Gastroesophageal sphincter (tissue), 3 donors: ENCODE measurements around the gene ANKS6.

Experiments
- CTCF ChIP-seq, 4 experiments: fragments of 200-600 bp in 2 of 4; fragments of 450-650 bp in 2 of 4; sonication (generic) in 1 of 4; IDR thresholded peaks; one replicate each; pipeline ENCODE4 v1.5.1; 2017 to 2019; ENCODE audit warnings: antibody characterized with exemption in 4 of 4, mild to moderate bottlenecking in 2 of 4, moderate library complexity in 2 of 4
- EP300 ChIP-seq: sonication (generic); formaldehyde crosslinking; IDR thresholded peaks from one replicate; pipeline ENCODE4 v1.6.1; 2017; ENCODE audit warnings: antibody characterized with exemption, mild to moderate bottlenecking
- POLR2A ChIP-seq, 2 donors: fragments of 450-650 bp; IDR thresholded peaks; one replicate each; pipeline ENCODE4 v1.6.1; 2017; ENCODE audit warnings: antibody characterized with exemption in 2 of 2, mild to moderate bottlenecking in 2 of 2, moderate library complexity in 1 of 2
- POLR2AphosphoS5 ChIP-seq: sonication (generic); formaldehyde crosslinking; IDR thresholded peaks from one replicate; pipeline ENCODE4 v1.6.1; 2017; ENCODE audit warnings: antibody characterized with exemption

DNA sequence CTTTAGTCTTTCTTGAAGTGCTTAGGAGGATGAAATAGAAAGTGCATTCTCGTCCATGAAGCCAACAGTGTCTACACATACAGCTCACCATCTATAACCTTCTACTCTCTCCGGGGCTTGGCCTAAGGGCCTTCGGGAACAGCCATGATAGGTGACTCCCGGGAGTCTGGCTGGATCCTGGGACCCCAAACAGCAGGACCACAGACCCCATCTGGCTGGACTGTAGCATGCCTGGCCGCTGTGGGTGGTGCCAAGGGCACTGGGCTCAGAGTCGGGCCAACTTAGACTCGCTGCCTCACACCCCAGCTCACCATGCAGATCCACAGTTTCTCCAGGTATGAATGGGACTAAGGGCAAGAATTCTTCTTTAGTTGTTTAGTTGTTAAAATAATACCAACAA is 104.0 kb downstream of the ANKS6 start:
- no peak for TF ChIP-seq CTCF (IDR thresholded peaks at IDR 0.05)
- no peak for TF ChIP-seq POLR2A (IDR thresholded peaks at IDR 0.05)
- no peak for TF ChIP-seq POLR2AphosphoS5
- no peak for TF ChIP-seq EP300
